Astrocyte of the hippocampus (primary cell): ENCODE results near the gene ATOH8.
"Not testable (repeated sequence)": the region's sequence is repeated elsewhere in the genome, so short reads cannot be mapped to it uniquely, and the experiment has no call there.

Experiments used
- DNase-seq: peaks from one replicate; pipeline ENCODE4 v3.0.0; 2011; ENCODE audit warnings: low read depth, low spot score

The ATOH8 gene, protein sequence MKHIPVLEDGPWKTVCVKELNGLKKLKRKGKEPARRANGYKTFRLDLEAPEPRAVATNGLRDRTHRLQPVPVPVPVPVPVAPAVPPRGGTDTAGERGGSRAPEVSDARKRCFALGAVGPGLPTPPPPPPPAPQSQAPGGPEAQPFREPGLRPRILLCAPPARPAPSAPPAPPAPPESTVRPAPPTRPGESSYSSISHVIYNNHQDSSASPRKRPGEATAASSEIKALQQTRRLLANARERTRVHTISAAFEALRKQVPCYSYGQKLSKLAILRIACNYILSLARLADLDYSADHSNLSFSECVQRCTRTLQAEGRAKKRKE

DNA sequence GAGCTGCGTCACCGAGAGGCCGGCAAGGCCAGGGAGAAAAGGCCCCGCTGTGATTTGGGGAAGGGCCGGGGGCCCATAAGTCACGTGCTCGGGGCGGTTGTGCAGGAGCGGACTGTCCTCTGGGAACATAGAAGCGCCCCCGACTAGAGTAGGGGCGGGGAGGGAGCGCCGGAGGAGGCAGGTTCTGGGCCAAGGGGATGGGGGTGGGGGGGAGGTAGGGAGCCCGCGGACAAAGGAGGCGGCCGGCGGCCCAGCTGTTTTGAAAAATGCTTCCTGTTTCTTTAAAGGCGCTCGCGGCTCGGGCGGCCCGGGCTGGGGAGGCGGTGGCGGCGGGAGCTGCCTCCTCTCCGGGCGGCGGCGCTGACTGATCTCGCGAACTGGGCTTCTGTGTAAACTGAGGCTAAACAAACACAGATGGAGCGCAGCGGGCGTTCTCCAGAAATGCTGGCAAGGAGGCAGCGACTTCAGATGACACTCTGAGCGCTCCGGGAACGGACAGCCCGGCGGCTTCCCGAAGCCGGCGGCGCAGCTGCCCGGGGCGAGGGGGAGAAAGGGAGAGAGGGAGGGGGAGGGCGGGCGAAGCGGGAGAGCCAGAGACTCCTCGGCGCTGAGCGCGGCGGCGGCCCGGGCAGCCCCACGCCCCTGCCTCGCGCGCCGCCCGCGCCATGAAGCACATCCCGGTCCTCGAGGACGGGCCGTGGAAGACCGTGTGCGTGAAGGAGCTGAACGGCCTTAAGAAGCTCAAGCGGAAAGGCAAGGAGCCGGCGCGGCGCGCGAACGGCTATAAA lies at the start of gene ATOH8:
Gene ATOH8, plus strand, starts transcription at position 467 of the 788 bp plus-strand sequence. Its CDS starts 199 bp downstream, at position 666.
- peak; percentile 84 for DNase-seq

DNA sequence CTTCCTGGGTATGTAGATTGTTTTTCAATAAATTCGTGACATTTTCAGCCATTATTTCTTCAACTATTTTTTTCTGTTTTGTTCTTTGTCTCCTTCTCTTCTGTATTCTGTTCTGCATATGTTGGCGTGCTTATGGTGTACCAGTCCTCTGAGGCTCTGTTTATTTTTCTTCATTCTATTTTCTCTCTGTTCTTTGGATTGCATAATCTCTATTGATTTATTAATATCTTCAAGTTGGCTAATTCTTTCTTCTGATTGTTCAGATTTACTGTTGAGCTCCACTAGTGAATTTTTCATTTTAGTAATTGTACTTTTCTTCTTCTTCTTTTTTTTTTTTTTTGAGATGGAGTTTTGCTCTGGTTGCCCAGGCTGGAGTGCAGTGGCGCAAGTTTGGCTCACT lies 49.8 kb upstream of the ATOH8 start:
- DNase-seq, result no peak

DNA sequence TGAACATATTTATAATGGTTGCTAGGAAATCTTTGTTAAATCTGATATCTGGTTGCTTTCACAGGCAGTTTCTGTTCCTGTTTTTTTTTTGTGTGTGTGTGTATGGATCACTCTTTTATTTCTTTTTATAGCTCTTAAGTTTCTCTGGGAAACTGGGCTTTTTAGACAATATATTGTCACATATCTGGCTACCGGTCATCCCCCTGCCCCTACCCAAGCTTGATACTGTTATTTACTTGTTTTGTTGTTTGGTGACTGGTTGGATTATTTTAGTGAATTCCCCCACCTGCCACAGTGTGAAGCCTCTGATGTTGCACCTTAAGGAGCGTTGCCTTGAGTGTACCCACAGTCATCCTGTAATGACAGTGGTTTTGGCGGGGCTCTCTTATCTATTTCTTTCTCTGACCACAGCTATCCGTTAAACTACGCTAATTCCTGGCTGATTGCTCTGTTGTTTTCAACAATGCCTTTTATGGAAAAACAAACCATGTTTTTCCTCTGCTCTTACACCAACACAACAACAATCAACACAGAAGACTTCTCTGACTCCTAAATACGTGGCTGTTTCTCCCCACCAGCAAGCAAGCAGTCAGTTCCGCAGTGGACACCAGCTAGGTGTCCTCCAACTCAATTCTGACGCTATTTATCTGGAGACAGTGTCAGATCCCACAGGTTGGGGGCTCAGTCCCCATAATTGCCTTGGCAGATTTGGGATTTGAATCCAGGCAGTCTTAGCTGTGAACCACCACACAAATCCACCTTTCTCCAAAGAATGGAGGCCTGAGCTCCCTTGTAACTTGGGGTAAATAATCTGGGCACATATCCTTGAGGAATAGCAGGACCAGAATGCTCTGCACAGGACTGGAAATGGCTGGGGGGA lies 48.8 kb upstream of the ATOH8 start:
- no peak for DNase-seq

DNA sequence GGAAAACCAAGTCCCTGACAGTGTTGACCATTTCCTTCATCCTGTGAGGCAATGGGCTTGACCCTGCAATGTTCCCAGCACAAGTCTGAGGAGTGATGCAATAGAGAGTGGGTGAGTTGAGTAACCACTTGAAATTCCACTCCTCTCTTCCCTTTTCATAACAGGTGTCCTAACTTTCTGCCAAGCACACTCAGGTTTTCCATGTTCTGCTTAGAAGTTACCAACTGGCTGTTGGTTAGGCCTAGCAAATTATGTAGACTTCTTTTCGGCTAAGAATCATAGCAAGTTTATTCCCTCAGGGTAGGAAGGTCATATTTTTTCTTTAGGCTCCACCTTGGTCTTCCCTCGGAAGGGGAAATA lies 48.1 kb upstream of the ATOH8 start:
- peak; percentile 83 for DNase-seq

DNA sequence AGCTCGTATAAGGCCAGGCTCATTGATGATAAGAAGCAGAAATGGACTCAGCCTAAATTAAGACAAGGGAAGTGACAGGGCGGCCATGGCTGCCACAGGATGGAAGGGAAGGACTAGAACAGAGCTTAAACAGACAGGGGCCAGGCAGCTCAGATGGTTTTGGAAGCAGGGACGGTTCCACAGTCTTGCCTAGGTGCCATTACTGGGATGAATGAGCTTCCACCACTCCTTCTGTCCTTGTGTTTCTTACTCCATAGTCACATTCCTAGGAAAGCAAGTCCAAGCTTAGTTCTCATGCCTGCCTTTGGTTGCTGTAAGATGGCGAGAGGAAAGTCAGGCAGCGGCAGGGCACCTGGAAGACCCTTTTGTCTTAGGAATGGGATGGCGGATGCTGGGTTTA lies 47.7 kb upstream of the ATOH8 start:
- no peak for DNase-seq

DNA sequence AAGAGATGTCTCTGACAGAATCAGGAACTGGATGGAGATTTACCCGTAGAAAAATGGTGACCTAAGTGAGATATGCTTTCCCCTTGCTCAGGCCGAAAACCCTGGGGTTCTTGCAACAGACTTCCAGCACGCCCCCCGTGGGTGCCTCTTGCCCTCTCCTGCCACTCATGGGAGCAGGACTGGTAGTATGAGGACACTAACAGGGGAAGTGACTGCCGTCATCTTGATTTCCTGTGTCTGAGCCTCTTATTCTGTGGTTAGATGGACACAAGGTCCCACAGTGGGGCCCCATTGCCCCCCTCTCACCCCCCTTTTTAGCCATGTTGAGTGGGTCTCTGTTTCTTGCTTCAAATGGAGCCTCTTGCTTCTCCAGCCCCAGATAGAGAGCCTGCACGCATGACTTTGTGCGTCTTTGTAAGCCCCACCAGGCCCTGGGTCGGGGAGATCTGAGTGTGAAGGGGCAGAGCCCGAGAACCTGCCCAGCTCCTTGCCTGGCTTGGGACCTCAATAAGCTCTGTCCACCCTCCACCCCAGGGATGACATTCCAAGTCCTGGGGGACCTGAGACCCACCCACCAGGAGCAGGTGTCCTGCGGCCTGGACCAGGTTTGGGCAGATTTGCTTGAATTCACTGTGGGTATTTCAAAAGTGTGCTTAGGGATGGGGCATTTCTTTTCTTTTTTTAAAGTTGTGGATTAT lies 47.0 kb upstream of the ATOH8 start:
- DNase-seq, result no peak

DNA sequence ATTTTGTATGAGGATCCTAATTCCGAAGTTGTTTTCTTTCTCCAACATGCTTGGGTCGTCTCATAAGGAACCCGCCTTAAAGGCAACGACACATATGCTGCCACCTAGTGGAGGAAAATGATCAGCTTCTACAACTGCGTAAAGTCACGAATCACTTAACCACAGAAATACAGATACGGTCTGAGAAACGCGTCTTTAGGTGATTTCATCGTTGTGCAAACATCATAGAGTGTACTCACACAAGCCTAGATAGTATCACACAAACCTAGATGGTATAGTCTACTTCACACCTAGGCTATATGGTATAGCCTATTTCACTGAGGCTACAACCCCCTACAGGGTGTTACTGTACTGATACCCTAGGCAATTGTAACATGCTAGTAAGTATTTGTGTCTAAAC lies 46.5 kb upstream of the ATOH8 start:
- DNase-seq, result peak; percentile 89

DNA sequence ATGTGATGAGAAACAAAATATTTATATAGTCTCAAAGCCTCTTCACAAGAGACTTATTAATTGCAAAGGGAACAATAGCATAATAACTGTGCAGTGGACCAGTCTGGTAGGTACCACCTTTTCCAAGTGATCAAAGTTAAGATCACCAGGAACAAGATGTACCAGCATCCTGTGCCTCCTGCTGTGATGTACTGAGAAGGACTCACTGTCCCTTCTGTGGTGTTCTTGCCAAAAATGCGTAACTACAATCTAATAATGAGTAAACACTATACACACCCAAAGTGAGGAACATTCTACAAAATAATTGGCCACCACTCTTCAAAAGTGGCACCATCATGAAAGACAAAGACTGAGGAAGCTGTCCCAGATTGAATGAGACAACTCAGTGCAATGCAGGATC lies 45.1 kb upstream of the ATOH8 start:
- DNase-seq, result no peak

DNA sequence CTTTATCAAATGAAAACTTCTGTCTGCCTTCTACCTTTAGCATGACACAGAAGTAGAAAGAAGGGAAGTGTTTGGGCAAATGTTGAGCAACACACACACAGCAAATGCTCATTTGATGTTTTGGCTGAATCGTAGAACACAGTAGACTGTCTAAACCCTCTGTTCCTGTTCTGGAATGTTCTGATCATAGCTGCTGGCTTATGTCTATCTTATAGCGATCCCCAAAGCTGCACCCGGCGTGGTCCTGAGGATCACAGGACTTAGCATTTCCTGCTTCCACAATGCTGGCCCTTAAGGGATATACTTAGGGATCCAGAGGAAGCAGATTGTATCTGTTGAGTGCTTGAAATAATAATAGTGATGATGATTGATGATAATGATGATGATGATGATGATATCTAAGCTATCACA lies 44.4 kb upstream of the ATOH8 start:
- DNase-seq, result no peak

DNA sequence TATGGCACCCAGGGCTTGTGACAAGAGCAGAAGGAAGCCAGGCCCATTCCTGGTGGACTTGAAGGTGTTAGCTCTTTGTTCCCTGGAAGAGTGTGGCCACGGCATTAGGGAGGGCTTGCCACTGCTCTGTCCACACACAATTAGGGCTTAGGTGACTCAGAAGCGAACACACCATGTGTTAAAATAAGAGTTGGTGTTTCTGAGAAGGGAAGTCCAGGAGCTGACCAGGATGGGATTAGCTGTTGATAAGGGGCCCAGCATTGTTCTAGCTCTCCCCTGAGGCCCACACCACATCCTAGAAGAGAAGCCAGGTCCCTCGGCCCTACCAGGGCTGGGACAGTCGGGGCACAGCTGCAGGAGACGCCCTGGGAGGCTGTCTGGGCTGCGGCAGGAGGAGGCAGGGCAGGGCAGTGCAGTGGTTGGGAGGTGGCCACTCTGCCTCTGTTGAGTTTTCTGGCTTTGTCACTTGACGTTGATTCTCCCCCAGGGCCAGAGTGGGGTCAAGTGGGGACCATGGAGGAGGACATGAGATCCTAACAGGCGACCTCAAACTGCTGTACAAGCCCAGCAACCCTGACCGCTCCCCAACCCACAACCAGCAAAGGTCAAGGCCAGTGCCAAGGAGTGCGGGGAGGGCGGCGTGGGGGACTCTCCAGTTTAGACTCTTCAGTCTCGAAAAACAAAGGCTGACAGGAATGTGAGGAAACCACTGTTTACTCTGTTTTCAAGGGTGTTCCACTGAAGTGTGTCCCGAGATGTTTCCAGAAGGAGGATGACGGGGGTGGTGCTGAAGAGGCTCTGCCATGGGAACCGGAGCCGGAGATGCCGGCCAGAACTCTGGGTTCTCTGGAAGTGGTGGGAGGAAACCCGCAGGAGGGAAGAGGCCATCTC lies 42.9 kb upstream of the ATOH8 start:
- DNase-seq, result peak; percentile 38

DNA sequence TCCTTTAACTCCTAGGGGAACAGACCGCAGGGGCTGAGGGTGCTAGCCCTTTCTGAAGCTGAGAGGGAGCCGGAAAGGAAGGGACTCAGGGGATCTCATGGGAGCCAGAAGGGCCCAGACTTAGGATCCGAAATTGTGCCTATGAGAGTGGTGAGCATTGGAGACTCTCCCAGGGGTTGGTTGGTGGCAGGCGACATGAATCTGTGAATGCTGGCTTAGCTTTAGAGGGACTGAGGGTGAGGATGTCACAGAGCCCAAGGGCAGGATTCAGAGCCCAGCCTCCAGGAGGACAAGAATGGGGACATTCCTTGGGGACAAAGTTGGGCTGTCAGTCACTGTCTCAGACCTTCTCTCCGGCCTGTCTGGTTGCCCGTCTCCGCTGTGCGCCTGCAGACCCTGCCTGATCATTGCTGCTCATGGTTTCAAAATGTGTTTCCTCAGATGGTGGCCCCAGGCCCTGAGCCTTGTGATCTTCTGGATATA lies 42.2 kb upstream of the ATOH8 start:
- DNase-seq, result no peak

DNA sequence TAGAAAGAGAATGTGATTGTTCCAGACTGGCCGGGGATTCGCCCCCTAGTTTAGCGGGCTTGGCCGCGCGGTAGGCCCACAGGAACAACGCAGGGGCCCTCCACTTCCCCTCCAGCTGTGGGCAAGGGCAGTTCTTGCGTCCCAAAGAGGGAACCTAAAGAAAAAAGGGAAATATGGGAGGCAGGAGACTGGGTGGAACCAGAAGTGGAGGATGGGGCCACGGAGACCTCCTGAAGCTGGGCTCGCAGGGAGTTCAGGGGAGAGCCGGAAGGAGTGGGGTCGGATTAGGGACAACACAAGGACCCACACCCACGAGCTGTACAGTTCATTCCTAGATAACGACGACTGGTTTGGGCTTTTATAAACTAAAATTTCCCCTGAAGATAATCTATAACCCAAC lies 41.5 kb upstream of the ATOH8 start:
- no peak for DNase-seq

DNA sequence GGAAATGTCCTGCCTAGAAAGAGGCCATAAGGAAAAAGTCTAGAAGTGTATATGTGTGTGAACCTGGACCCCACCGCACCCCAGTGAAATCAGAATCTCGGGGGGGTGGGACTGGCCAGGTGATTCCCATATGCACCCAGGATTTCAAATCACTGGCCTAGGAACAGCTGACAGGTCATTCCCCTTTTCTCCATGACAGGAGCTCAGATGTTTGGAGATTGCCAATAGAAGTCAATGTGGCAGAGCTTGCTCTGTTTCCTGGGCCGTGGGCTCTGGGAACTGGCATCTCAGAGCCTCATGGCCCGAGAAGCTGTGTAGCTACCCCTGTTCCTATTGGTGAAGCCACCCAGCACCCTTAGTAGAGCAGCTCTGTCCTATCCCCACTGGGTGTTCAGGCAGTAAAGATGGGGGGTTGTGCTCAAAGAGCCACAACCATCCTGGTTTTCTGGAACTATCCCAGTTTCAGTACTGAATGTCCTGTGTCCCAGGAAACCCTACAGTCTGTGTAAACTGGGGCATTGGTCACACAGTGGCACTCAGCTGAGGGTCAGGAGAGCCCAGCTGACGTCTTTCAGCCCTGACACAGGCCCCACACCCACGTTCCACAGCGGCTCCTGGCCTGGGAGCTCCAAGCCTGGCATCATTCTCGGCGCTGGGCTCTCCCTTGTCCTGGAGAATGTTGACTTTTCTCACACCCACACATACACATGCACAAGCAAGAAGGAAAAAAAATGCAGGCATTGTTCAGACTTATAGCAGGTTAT lies 40.8 kb upstream of the ATOH8 start:
- peak; percentile 58 for DNase-seq

DNA sequence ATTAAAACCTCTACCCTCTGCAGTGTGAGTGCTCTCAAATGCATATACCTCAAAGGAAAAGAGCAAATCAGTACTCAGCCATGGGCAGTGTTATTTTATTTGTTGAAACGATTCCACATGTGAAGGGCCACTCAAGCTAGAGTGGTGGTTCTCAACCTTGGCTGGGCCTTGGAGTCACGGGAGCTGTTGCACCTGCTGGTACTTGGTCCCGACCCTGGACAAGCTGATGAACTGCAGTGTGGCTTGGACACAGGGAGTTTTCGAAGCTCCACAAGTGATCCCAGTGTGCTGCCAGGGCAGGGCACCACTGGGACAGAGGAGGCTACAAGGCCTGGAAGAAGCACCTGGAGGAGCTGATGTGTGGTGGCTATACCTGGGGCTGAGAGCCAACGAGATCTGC lies 40.0 kb upstream of the ATOH8 start:
- DNase-seq, result no peak

DNA sequence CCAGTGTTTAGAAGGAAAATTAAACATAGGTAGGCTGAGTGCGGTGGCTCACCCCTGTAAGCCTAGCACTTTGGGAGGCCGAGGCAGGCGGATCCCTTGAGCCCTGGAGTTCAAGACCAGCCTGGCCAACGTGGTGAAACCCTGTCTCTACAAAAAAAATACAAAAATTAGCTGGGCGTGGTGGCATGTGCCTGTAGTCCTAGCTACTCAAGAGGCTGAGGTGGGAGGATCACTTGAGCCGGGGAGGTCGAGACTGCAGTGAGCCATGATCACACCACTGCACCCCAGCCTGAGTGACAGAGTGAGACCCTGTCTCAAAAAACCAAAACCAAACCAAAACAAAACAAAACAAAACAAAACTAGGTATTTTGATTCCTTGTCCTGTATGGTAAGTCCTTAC lies 39.4 kb upstream of the ATOH8 start:
- not testable (repeated sequence) for DNase-seq

DNA sequence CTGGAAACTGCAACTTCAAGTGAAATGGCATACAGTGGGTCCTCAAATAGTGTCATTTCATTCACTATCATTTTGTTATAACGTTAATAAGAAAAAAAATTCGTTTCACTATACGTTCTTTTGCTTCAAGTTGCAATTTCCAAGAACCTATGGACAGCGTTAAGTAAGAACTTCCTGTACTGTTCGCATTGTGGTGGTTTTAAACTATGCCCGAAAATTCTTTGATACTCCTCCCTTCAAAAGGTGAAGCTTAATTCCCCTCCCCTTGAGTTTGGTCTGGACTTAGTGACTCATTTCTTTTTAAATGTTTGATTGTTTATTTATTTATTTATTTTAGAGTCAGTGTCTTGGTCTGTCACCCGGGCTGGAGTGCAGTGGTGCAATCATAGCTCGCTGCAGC lies 39.0 kb upstream of the ATOH8 start:
- no peak for DNase-seq

DNA sequence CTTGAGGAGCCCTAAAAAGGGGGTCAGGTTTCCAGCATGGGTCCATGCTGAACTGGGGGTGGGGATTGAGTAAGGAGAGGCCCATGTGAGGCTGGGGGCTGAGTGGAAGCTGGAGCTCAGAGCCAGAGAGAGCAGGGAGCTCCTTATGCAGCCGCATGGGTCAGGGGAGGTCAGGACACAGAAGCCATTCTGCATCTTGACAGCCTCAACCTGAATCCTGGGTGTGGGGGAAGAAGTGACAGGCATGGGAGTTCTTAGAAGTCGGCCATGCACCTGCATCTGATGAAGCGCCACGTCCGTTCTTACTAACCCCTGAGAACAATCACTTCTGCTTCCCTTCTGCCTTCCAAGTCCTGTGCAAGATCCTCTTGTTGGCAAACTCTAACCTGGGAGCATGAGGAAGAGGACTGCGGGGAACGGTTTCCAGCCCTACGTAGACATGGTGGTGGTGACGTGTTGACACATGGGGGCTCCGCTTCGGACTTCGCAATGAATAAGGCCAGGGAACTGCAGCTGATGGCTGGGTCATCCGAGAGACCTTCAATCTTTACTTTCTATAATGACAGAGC lies 37.4 kb upstream of the ATOH8 start:
- DNase-seq, result no peak

DNA sequence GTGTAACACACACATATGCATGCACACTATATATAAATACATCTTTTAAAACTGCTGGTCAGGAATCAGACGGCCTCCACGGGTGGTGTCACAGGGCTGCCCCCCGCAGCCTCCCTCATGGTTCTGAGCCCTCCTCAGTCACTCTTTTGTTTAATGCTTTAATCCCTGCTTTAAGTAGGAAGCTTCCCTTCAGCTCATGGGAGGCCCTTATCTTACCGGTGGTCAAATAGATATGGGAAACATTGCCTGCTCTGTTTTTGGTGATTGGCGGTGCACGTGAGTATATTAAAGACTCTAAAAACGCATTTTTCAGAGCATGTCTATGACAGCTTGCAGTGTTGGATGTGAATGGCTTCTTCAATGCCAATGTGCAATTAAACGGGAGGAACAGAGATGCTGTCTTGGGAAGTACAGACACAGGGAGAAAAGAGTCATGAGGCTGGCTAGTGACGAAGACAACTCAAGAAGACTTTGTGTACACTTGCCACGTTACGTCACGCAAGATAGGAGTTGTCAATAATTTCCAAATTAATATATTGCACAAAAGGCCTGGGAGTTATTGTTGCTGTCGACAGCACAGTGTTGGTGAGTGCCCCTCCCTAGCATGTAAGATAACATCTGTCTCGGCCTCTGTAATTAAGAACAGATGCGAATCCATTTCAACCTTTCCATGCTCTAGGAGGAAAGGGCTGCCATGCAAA lies 36.3 kb upstream of the ATOH8 start:
- DNase-seq, result no peak

DNA sequence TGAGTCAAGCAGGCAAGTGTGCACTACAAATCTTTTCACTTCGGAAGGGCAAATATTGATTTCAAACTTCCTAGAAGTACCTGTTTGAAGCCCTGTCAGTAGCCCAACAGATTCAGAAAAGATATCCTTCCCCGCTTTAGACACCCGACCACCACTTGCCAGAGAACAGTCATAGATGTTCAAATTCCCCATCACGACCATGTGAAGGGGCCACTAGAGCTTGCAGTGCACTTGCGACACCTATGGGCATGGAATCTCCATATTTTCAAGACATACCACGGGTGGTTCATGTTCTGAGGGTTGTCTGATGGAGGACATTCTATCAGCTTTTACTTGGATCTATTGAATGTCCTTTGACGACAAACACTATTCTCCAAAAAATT lies 35.8 kb upstream of the ATOH8 start:
- no peak for DNase-seq
